ENCODE measurements around the gene MARCHF10. TPM values are rescaled to one million over a fixed set of nuclear protein-coding genes. Genes with fewer than 3 reads are reported as not detected.

Gene MARCHF10
- total and polyA plus RNA-seq, 2 of the 4 experiments (the other 2 are of a cell fraction): 0.18 to 0.74 TPM

GRCh38 chr17:62832405-62832804 is 24.3 kb upstream of the MARCHF10 start:
- Histone ChIP-seq H4K5ac (ENCODE audit: low read depth, low read length) (no peak overlapping the region), H3K18ac (ENCODE audit: low read depth, low read length) (no peak overlapping the region), H3K4me2 (ENCODE audit: low read depth, low read length) (no peak overlapping the region), H2AK9ac (replicated peaks; ENCODE audit: low read depth, low read length, poor library complexity) (no peak overlapping the region), H3K36me3 (ENCODE audit: control insufficient read depth, insufficient read depth, low read length) (no peaks in the 10 kb centered on the region), H3K27me3 (ENCODE audit: control insufficient read depth, insufficient read depth, low read length) (no peaks in the 10 kb centered on the region), H2BK15ac (ENCODE audit: low read depth, low read length) (no peak overlapping the region), H3K4me3 (ENCODE audit: insufficient read depth, low read depth, low read length) (no peak overlapping the region), H3K9me3 (ENCODE audit: control insufficient read depth, insufficient read depth, low read length) (no peaks in the 10 kb centered on the region), H3K56ac (ENCODE audit: extremely low read depth, insufficient read depth, low read length) (no peak overlapping the region), H4K20me1 (ENCODE audit: insufficient read depth, low read length) (no peaks in the 10 kb centered on the region), H3K27ac (ENCODE audit: insufficient read depth, low read length) (no peak overlapping the region), H3K23ac (ENCODE audit: low read depth, low read length) (no peak overlapping the region), H2AFZ (replicated peaks; ENCODE audit: low read length, poor library complexity) (no peak overlapping the region), H3K14ac (replicated peaks; ENCODE audit: low read depth, low read length) (no peak overlapping the region), H3K9ac (ENCODE audit: low read depth, low read length) (no peak overlapping the region), H3K79me1 (ENCODE audit: low read depth in 1 of 2, low read length in 2 of 2) (no peaks in the 10 kb centered on the region), H3K4me1 (ENCODE audit: control insufficient read depth, insufficient read depth, low read length) (peaks cover 3% of the 10 kb centered on the region; the same call in 1 of the 2 replicates), H2AK5ac (ENCODE audit: low read depth, low read length) (no peak overlapping the region), H4K8ac (ENCODE audit: low read depth in 2 of 2, low read length in 2 of 2) (no peak overlapping the region), H2BK120ac (ENCODE audit: low read depth, low read length) (no peak overlapping the region), H4K91ac (ENCODE audit: insufficient read depth, low read depth, low read length) (no peak overlapping the region), H2BK5ac (ENCODE audit: low read depth, low read length, poor library complexity, severe bottlenecking) (no peak overlapping the region), H2BK20ac (ENCODE audit: low read depth, low read length) (no peak overlapping the region), H3K9me1 (ENCODE audit: insufficient read depth, low read length) (0 out of 2 replicates have a peak, but pooled peaks cover 3% of the 10 kb centered on the region), H3K4ac (ENCODE audit: low read depth, low read length) (no peak overlapping the region)
- intact Hi-C loops (cut with micrococcal nuclease) (no loop called here), dilution Hi-C loops (cut with HindIII; ENCODE audit: low sequenced_read_pairs, unreplicated experiment) (no loop called here), in situ Hi-C loops (cut with MboI; ENCODE audit: low sequenced_read_pairs) (no loop called here)
- BruUV-seq (replicated peaks): no TSS peak
- POLR2A ChIA-PET (ENCODE audit: unreplicated experiment): no interaction called here
- DNase-seq: no peak
- WGBS, 2 experiments (ENCODE audit: extremely low coverage in 2 of 2, insufficient read length in 1 of 2): no CpG with 5 or more reads among the region's 1 CpG
- CTCF ChIA-PET: no interaction called here
- TF ChIP-seq USF2 (IDR thresholded peaks at IDR 0.05; ENCODE audit: low read depth, low read length) (no peak), POLR2A (IDR thresholded peaks at IDR 0.05; ENCODE audit: low read depth, low read length) (no peak), RAD21 (IDR thresholded peaks at IDR 0.05; ENCODE audit: low read length) (no peak), SMC3 (IDR thresholded peaks at IDR 0.05; ENCODE audit: low read depth, low read length) (no peak), CTCF (conservative IDR thresholded peaks at IDR 0.05; ENCODE audit: low read depth, low read length) (no peak), FOS (IDR thresholded peaks at IDR 0.05; ENCODE audit: low read depth, low read length) (no peak), MXI1 (IDR thresholded peaks at IDR 0.05; ENCODE audit: borderline replicate concordance, low read depth, low read length) (no peak), CHD1 (IDR thresholded peaks at IDR 0.05; ENCODE audit: low read depth, low read length) (no peak), ELK1 (IDR thresholded peaks at IDR 0.05; ENCODE audit: borderline replicate concordance, low read depth, low read length) (no peak), NFE2L2 (IDR thresholded peaks at IDR 0.05; ENCODE audit: low read depth, low read length) (no peak)
- ATAC-seq (ENCODE audit: low read depth): no peak

All from IMR-90 (cell line).